ENCODE measurements around the gene HCN1. TPM values are rescaled to one million over a fixed set of nuclear protein-coding genes. Genes with fewer than 3 reads are reported as not detected.

The HCN1 gene
- total and polyA plus RNA-seq, 5 experiments from 2014 or later, result not detected

- H3K4me3 Mint-ChIP-seq, result no peak overlapping the region
- peaks cover 3 to 40% (median 10%) of the 10 kb centered on the region in 9 donors for H3K9me3 Mint-ChIP-seq
- DNase-seq, result no peak
- no peak overlapping the region for H3K27ac Mint-ChIP-seq
- no peaks in the 10 kb centered on the region for H3K36me3 Mint-ChIP-seq
- no peak for ATAC-seq
- POLR2A ChIA-PET, result no interaction called here
- H3K4me1 Mint-ChIP-seq, result no peaks in the 10 kb centered on the region
- H3K27me3 Mint-ChIP-seq, result no peaks in the 10 kb centered on the region
Observed at GRCh38 chr5:45295231-45295630, 400.9 kb downstream of the HCN1 start.

GRCh38 chr5:45288746-45289145 lies 407.4 kb downstream of the HCN1 start:
- Mint-ChIP-seq H3K4me3 (no peak overlapping the region), H3K9me3 (peaks cover 0 to 23% (median 9%) of the 10 kb centered on the region in 9 donors), H3K27ac (peak overlapping the region in 1 of 10 donors; percentile 75), H3K27me3 (no peaks in the 10 kb centered on the region), H3K4me1 (no peaks in the 10 kb centered on the region), H3K36me3 (peaks cover 0 to 4% (median 0%) of the 10 kb centered on the region in 3 donors)
- DNase-seq, result no peak
- no peak for ATAC-seq
- POLR2A ChIA-PET, result no interaction called here

GRCh38 chr5:45284436-45284835 lies 411.7 kb downstream of the HCN1 start:
- Mint-ChIP-seq H3K9me3 (peaks cover 0 to 23% (median 8%) of the 10 kb centered on the region in 9 donors), H3K36me3 (peaks cover 0 to 3% (median 0%) of the 10 kb centered on the region in 3 donors), H3K27ac (no peak overlapping the region), H3K4me1 (no peaks in the 10 kb centered on the region), H3K27me3 (no peaks in the 10 kb centered on the region), H3K4me3 (no peak overlapping the region)
- DNase-seq (no peak), ATAC-seq (no peak)
- POLR2A ChIA-PET, result no interaction called here

GRCh38 chr5:45281081-45281480 lies 415.1 kb downstream of the HCN1 start:
- Mint-ChIP-seq H3K27ac (no peak overlapping the region), H3K9me3 (peaks cover 0 to 20% (median 9%) of the 10 kb centered on the region in 9 donors), H3K4me1 (no peaks in the 10 kb centered on the region), H3K36me3 (no peaks in the 10 kb centered on the region), H3K27me3 (no peaks in the 10 kb centered on the region), H3K4me3 (no peak overlapping the region)
- POLR2A ChIA-PET, result no interaction called here
- ATAC-seq, result no peak
- no peak for DNase-seq

GRCh38 chr5:45279109-45279508 lies 417.1 kb downstream of the HCN1 start:
- ATAC-seq, result no peak
- Mint-ChIP-seq H3K27ac (no peak overlapping the region), H3K27me3 (no peaks in the 10 kb centered on the region), H3K4me1 (no peaks in the 10 kb centered on the region), H3K36me3 (no peaks in the 10 kb centered on the region), H3K4me3 (no peak overlapping the region), H3K9me3 (peaks cover 0 to 26% (median 15%) of the 10 kb centered on the region in 9 donors)
- POLR2A ChIA-PET, result interaction anchor here (0.6 kb wide), 1 partner anchor 13 kb away, joined by 5 read pairs; no protein-coding TSS in a partner anchor
- DNase-seq, result no peak

- peaks cover 0 to 26% (median 11%) of the 10 kb centered on the region in 9 donors for H3K9me3 Mint-ChIP-seq
- H3K27me3 Mint-ChIP-seq, result no peaks in the 10 kb centered on the region
- POLR2A ChIA-PET, result no interaction called here
- ATAC-seq (no peak), DNase-seq (no peak)
- no peak overlapping the region for H3K4me3 Mint-ChIP-seq
- no peak overlapping the region for H3K27ac Mint-ChIP-seq
- no peaks in the 10 kb centered on the region for H3K36me3 Mint-ChIP-seq
- no peaks in the 10 kb centered on the region for H3K4me1 Mint-ChIP-seq
Observed at GRCh38 chr5:45277860-45278259, 418.3 kb downstream of the HCN1 start.

GRCh38 chr5:45274241-45274640 lies 421.9 kb downstream of the HCN1 start:
- Mint-ChIP-seq H3K4me3 (no peak overlapping the region), H3K9me3 (peaks cover 0 to 26% (median 7%) of the 10 kb centered on the region in 9 donors), H3K27ac (no peak overlapping the region), H3K4me1 (no peaks in the 10 kb centered on the region), H3K27me3 (no peaks in the 10 kb centered on the region), H3K36me3 (no peaks in the 10 kb centered on the region)
- ATAC-seq (no peak), DNase-seq (no peak)
- POLR2A ChIA-PET, result no interaction called here

GRCh38 chr5:45271626-45272025 lies 424.6 kb downstream of the HCN1 start:
- DNase-seq (no peak), ATAC-seq (no peak)
- Mint-ChIP-seq H3K4me1 (no peaks in the 10 kb centered on the region), H3K4me3 (no peak overlapping the region), H3K27me3 (no peaks in the 10 kb centered on the region), H3K27ac (no peak overlapping the region), H3K9me3 (peaks cover 0 to 21% (median 6%) of the 10 kb centered on the region in 9 donors), H3K36me3 (no peaks in the 10 kb centered on the region)
- POLR2A ChIA-PET, result no interaction called here

GRCh38 chr5:45264447-45264846 lies 431.7 kb downstream of the HCN1 start:
- ATAC-seq, result no peak
- no peak overlapping the region for H3K4me3 Mint-ChIP-seq
- POLR2A ChIA-PET, result no interaction called here
- no peaks in the 10 kb centered on the region for H3K4me1 Mint-ChIP-seq
- H3K9me3 Mint-ChIP-seq, result peaks cover 5 to 26% (median 13%) of the 10 kb centered on the region in 9 donors
- DNase-seq, result no peak
- H3K36me3 Mint-ChIP-seq, result peaks cover 0 to 4% (median 0%) of the 10 kb centered on the region in 3 donors
- no peak overlapping the region for H3K27ac Mint-ChIP-seq
- no peaks in the 10 kb centered on the region for H3K27me3 Mint-ChIP-seq

- H3K36me3 Mint-ChIP-seq, result peaks cover 0 to 4% (median 0%) of the 10 kb centered on the region in 3 donors
- H3K4me3 Mint-ChIP-seq, result no peak overlapping the region
- peaks cover 5 to 27% (median 13%) of the 10 kb centered on the region in 9 donors for H3K9me3 Mint-ChIP-seq
- DNase-seq, result peak in 1 of 10 donors; percentile 64
- no peaks in the 10 kb centered on the region for H3K27me3 Mint-ChIP-seq
- POLR2A ChIA-PET, result no interaction called here
- H3K27ac Mint-ChIP-seq, result no peak overlapping the region
- no peak for ATAC-seq
- no peaks in the 10 kb centered on the region for H3K4me1 Mint-ChIP-seq
Observed at GRCh38 chr5:45262061-45262590, 434.1 kb downstream of the HCN1 start.

- Mint-ChIP-seq H3K4me3 (no peak overlapping the region), H3K4me1 (no peaks in the 10 kb centered on the region), H3K27me3 (no peaks in the 10 kb centered on the region), H3K27ac (no peak overlapping the region), H3K36me3 (peaks cover 0 to 4% (median 0%) of the 10 kb centered on the region in 3 donors), H3K9me3 (peaks cover 5 to 30% (median 10%) of the 10 kb centered on the region in 9 donors)
- no peak for ATAC-seq
- POLR2A ChIA-PET, result no interaction called here
- DNase-seq, result no peak
Observed at GRCh38 chr5:45261125-45261524, 435.1 kb downstream of the HCN1 start.

- ATAC-seq (no peak), DNase-seq (no peak)
- no peaks in the 10 kb centered on the region for H3K4me1 Mint-ChIP-seq
- no peaks in the 10 kb centered on the region for H3K27me3 Mint-ChIP-seq
- no peak overlapping the region for H3K27ac Mint-ChIP-seq
- H3K9me3 Mint-ChIP-seq, result peaks cover 2 to 27% (median 9%) of the 10 kb centered on the region in 9 donors
- peaks cover 0 to 4% (median 0%) of the 10 kb centered on the region in 3 donors for H3K36me3 Mint-ChIP-seq
- POLR2A ChIA-PET, result no interaction called here
- H3K4me3 Mint-ChIP-seq, result no peak overlapping the region
Observed at GRCh38 chr5:45260292-45260691, 435.9 kb downstream of the HCN1 start.

GRCh38 chr5:45252978-45253377 lies 443.2 kb downstream of the HCN1 start:
- Mint-ChIP-seq H3K4me1 (no peaks in the 10 kb centered on the region), H3K27ac (no peak overlapping the region), H3K9me3 (peaks cover 2 to 32% (median 17%) of the 10 kb centered on the region in 9 donors), H3K4me3 (no peak overlapping the region), H3K27me3 (no peaks in the 10 kb centered on the region), H3K36me3 (peaks cover 0 to 5% (median 0%) of the 10 kb centered on the region in 3 donors)
- POLR2A ChIA-PET, result no interaction called here
- ATAC-seq, result no peak
- DNase-seq, result no peak

GRCh38 chr5:45252541-45252940 lies 443.6 kb downstream of the HCN1 start:
- ATAC-seq, result no peak
- POLR2A ChIA-PET, result no interaction called here

More at GRCh38 chr5:45252541-45252940, 443.6 kb downstream of the HCN1 start:
- H3K9me3 Mint-ChIP-seq, result peaks cover 3 to 36% (median 21%) of the 10 kb centered on the region in 9 donors
- H3K4me1 Mint-ChIP-seq, result no peaks in the 10 kb centered on the region
- H3K27ac Mint-ChIP-seq, result no peak overlapping the region
- H3K4me3 Mint-ChIP-seq, result no peak overlapping the region
- no peak for DNase-seq
- no peaks in the 10 kb centered on the region for H3K27me3 Mint-ChIP-seq
- H3K36me3 Mint-ChIP-seq, result peaks cover 0 to 9% (median 0%) of the 10 kb centered on the region in 3 donors
